Karpas-422 (cell line): Measurements from ENCODE around the gene S100A7. TPM values are rescaled to one million over a fixed set of nuclear protein-coding genes. Genes with fewer than 3 reads are reported as not detected.

Experiments
- DNase-seq: peaks from one replicate; pipeline ENCODE4 v3.0.0-alpha.2; 2015
- H2AFZ ChIP-seq: fragments of 200-600 bp; sonication (generic); 2 replicates; pipeline ENCODE4 v1.6.1; 2014; ENCODE audit warnings: antibody characterized with exemption, low read length, mixed read lengths
- H3K27ac ChIP-seq: fragments of 200-600 bp; sonication (generic); 2 replicates; pipeline ENCODE4 v1.5.1; 2014; ENCODE audit warnings: mild to moderate bottlenecking, low read length, moderate library complexity
- H3K27me3 ChIP-seq: fragments of 200-600 bp; sonication (generic); 2 replicates; pipeline ENCODE4 v1.6.1; 2014; ENCODE audit warnings: low read length, mixed read lengths
- H3K36me3 ChIP-seq: fragments of 200-600 bp; sonication (generic); 2 replicates; pipeline ENCODE4 v1.6.1; 2014; ENCODE audit warnings: low read length, mixed read lengths; ENCODE audit not compliant: insufficient read depth
- H3K4me1 ChIP-seq: fragments of 200-600 bp; sonication (generic); 2 replicates; pipeline ENCODE4 v1.6.1; 2014; ENCODE audit warnings: mild to moderate bottlenecking, low read length, mixed read lengths
- H3K4me2 ChIP-seq: fragments of 200-600 bp; sonication (generic); 2 replicates; pipeline ENCODE4 v1.6.1; 2014; ENCODE audit warnings: low read length, low read depth, mild to moderate bottlenecking; ENCODE audit not compliant: poor library complexity, severe bottlenecking
- H3K4me3 ChIP-seq: fragments of 200-600 bp; sonication (generic); 2 replicates; pipeline ENCODE4 v1.5.1; 2014; ENCODE audit warnings: mild to moderate bottlenecking, antibody characterized with exemption, low read length, mixed read lengths
- H3K79me2 ChIP-seq: fragments of 200-600 bp; sonication (generic); 2 replicates; pipeline ENCODE4 v1.6.1; 2014; ENCODE audit warnings: mild to moderate bottlenecking, low read length, mixed read lengths
- H3K9ac ChIP-seq: fragments of 200-600 bp; sonication (generic); 2 replicates; pipeline ENCODE4 v1.6.0; 2014; ENCODE audit warnings: low read length
- H3K9me2 ChIP-seq: fragments of 200-600 bp; sonication (generic), shearing (Covaris generic); replicated peaks from 2 replicates; pipeline ENCODE4 v1.6.0; 2014; ENCODE audit warnings: mild to moderate bottlenecking, low read length, moderate library complexity; ENCODE audit not compliant: insufficient read depth
- H3K9me3 ChIP-seq: fragments of 300-700, 200-600 bp; sonication (generic); 2 replicates; pipeline ENCODE4 v1.6.1; 2014; ENCODE audit warnings: low read length, mixed read lengths
- H4K20me1 ChIP-seq: fragments of 200-600 bp; sonication (generic); 2 replicates; pipeline ENCODE4 v1.6.1; 2014; ENCODE audit warnings: mild to moderate bottlenecking, antibody characterized with exemption, low read length, low read depth; ENCODE audit not compliant: insufficient read depth
- total RNA-seq: library from RNA; depleted of rRNA; stranded (reverse); fragments of >200 nt; shearing (Covaris generic); gene quantifications from 2 replicates; pipeline ENCODE4 v1.2.3, GENCODE V29; 2014; ENCODE audit warnings: low replicate concordance

Gene S100A7
- total RNA-seq, 1 experiment from 2014 or later = not detected

DNA sequence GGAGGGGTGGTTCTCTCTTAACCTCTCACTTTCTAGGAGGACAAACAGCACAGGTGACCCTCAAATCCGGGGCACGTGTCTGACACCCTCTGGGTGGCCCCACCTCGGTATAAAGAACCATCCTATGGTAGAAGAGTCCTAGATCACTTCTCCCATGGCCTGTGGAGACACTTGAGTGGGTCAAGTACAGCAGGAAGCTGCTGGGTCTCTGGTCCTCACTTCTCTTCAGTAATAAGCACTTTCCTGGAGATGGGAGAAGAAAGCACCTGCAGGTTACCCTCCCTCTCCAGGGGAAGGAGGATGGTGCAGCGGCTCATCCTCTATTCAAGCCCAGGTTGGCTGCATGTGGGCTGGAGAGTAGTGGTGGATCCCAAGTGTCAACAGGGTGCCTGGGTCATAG lies 17.0 kb downstream of the S100A7 start:
- DNase-seq = no peak
- no peak overlapping the region for H3K27ac ChIP-seq
- no peaks in the 10 kb centered on the region for H3K27me3 ChIP-seq
- no peaks in the 10 kb centered on the region for H3K36me3 ChIP-seq
- no peak overlapping the region for H3K4me3 ChIP-seq
- H3K9me2 ChIP-seq = no peaks in the 10 kb centered on the region
- no peaks in the 10 kb centered on the region for H3K9me3 ChIP-seq
- H3K79me2 ChIP-seq = no peaks in the 10 kb centered on the region
- H2AFZ ChIP-seq = no peak overlapping the region
- no peaks in the 10 kb centered on the region for H3K4me1 ChIP-seq
- H3K9ac ChIP-seq = no peak overlapping the region
- no peak overlapping the region for H3K4me2 ChIP-seq
- H4K20me1 ChIP-seq = no peaks in the 10 kb centered on the region

DNA sequence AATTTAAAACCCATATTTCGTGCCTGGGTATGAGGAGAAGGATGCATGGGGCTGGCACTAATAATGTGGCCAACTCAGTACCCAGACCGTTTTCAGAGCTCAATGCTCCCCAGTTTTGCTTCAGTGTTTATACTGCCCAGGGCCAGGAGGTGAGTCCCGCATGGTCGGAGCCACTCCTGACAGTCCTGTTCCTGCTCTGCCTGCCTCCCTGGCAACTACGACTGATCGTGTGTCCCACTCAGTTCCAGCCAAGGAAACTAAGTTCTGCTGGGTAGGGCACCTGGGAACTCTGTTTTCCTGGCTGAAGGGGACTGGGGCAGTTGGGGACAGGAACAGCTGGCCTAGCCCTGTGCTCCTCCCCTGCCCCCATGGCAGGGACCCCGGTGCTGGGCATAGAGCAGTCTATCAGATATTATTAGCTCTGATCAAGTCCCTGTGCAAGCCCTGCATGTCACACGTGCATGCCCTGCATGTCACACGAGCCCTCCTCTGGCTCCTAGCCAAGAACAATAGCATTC lies 19.2 kb downstream of the S100A7 start:
- Histone ChIP-seq H3K27me3 (no peaks in the 10 kb centered on the region), H3K4me3 (no peak overlapping the region), H3K9me2 (no peaks in the 10 kb centered on the region), H2AFZ (no peak overlapping the region), H4K20me1 (no peaks in the 10 kb centered on the region), H3K4me1 (no peaks in the 10 kb centered on the region), H3K27ac (no peak overlapping the region), H3K9ac (no peak overlapping the region), H3K79me2 (no peaks in the 10 kb centered on the region), H3K36me3 (no peaks in the 10 kb centered on the region), H3K4me2 (no peak overlapping the region), H3K9me3 (no peaks in the 10 kb centered on the region)
- DNase-seq = no peak

GRCh38 chr1:153439273-153439672 lies 21.2 kb downstream of the S100A7 start:
- H3K27me3 ChIP-seq = no peaks in the 10 kb centered on the region

DNA sequence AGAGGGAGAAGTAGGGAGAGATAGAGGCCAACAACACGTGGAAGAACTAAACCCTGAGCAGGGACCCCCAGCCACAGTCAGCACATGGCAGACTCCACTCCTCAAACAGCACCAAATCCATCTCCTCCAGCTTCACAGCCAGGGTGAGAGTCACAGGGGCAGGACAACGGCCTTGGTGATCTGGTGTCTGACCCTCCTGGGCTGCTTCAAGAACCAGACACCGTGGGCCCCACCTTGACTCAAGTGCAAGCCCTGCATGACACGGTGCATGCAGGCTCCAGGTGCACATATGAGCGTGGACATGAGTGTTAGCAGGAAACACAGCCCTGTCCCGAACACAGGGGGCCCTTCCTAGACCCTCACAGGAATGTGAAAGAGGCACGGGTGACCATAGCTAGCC lies 21.9 kb downstream of the S100A7 start:
- no peak overlapping the region for H3K4me2 ChIP-seq
- H3K36me3 ChIP-seq = no peaks in the 10 kb centered on the region
- H3K4me1 ChIP-seq = no peaks in the 10 kb centered on the region
- H3K9me2 ChIP-seq = no peaks in the 10 kb centered on the region
- H3K79me2 ChIP-seq = no peaks in the 10 kb centered on the region
- H3K27me3 ChIP-seq = no peaks in the 10 kb centered on the region
- H3K9ac ChIP-seq = no peak overlapping the region
- H3K4me3 ChIP-seq = no peak overlapping the region
- no peaks in the 10 kb centered on the region for H4K20me1 ChIP-seq
- no peak overlapping the region for H3K27ac ChIP-seq
- H2AFZ ChIP-seq = no peak overlapping the region
- H3K9me3 ChIP-seq = no peaks in the 10 kb centered on the region
- DNase-seq = no peak

More at GRCh38 chr1:153439273-153439672, 21.2 kb downstream of the S100A7 start:
- no peak overlapping the region for H3K4me2 ChIP-seq
- no peak overlapping the region for H3K4me3 ChIP-seq
- no peaks in the 10 kb centered on the region for H3K9me2 ChIP-seq
- no peak overlapping the region for H3K9ac ChIP-seq
- H3K36me3 ChIP-seq = no peaks in the 10 kb centered on the region
- H4K20me1 ChIP-seq = no peaks in the 10 kb centered on the region
- H3K27ac ChIP-seq = no peak overlapping the region
- H3K4me1 ChIP-seq = no peaks in the 10 kb centered on the region
- no peaks in the 10 kb centered on the region for H3K9me3 ChIP-seq
- no peak overlapping the region for H2AFZ ChIP-seq
- H3K79me2 ChIP-seq = no peaks in the 10 kb centered on the region
- no peak for DNase-seq

DNA sequence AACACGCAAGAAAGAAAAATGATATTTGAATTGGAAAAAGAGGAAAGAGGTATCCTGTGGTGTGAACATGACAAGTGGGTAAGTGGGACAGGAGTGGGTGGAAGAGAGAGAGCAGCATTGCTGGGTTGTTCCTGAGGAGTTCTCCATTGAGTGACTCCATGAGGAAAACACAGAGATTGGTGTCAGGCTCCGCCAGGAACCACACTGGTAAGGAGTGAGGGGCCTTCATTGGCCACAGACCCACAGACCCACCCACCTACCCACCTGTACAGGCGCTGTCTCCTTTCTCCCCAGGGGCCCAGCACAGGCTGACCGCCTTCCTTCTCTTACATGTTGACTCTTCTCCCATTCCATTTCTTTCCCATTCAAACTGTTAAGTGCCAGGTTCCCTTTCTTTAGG lies 23.2 kb downstream of the S100A7 start:
- no peaks in the 10 kb centered on the region for H3K4me1 ChIP-seq
- no peak for DNase-seq
- no peak overlapping the region for H3K4me2 ChIP-seq
- H3K79me2 ChIP-seq = no peaks in the 10 kb centered on the region
- H3K36me3 ChIP-seq = no peaks in the 10 kb centered on the region
- no peaks in the 10 kb centered on the region for H4K20me1 ChIP-seq
- no peaks in the 10 kb centered on the region for H3K9me2 ChIP-seq
- H3K4me3 ChIP-seq = no peak overlapping the region
- no peak overlapping the region for H3K27ac ChIP-seq
- H3K9me3 ChIP-seq = no peaks in the 10 kb centered on the region
- H2AFZ ChIP-seq = no peak overlapping the region
- H3K9ac ChIP-seq = no peak overlapping the region
- H3K27me3 ChIP-seq = no peaks in the 10 kb centered on the region

GRCh38 chr1:153434746-153435455 lies 25.6 kb downstream of the S100A7 start:
- Histone ChIP-seq H3K27ac (no peak overlapping the region), H3K4me1 (no peaks in the 10 kb centered on the region), H3K9me2 (no peaks in the 10 kb centered on the region), H3K79me2 (no peaks in the 10 kb centered on the region), H3K9me3 (no peaks in the 10 kb centered on the region), H3K4me2 (no peak overlapping the region), H4K20me1 (no peaks in the 10 kb centered on the region), H3K9ac (no peak overlapping the region), H2AFZ (no peak overlapping the region), H3K4me3 (no peak overlapping the region), H3K36me3 (no peaks in the 10 kb centered on the region), H3K27me3 (no peaks in the 10 kb centered on the region)
- peak; percentile 36 for DNase-seq

GRCh38 chr1:153432874-153433681 lies 27.4 kb downstream of the S100A7 start:
- no peaks in the 10 kb centered on the region for H3K27me3 ChIP-seq
- H3K9me3 ChIP-seq = no peaks in the 10 kb centered on the region
- no peak overlapping the region for H3K9ac ChIP-seq
- H3K36me3 ChIP-seq = no peaks in the 10 kb centered on the region
- H3K4me1 ChIP-seq = no peaks in the 10 kb centered on the region
- no peaks in the 10 kb centered on the region for H3K9me2 ChIP-seq
- no peak overlapping the region for H3K4me3 ChIP-seq
- H3K4me2 ChIP-seq = no peak overlapping the region
- H3K27ac ChIP-seq = no peak overlapping the region
- no peaks in the 10 kb centered on the region for H4K20me1 ChIP-seq
- H2AFZ ChIP-seq = no peak overlapping the region
- DNase-seq = no peak
- no peaks in the 10 kb centered on the region for H3K79me2 ChIP-seq

DNA sequence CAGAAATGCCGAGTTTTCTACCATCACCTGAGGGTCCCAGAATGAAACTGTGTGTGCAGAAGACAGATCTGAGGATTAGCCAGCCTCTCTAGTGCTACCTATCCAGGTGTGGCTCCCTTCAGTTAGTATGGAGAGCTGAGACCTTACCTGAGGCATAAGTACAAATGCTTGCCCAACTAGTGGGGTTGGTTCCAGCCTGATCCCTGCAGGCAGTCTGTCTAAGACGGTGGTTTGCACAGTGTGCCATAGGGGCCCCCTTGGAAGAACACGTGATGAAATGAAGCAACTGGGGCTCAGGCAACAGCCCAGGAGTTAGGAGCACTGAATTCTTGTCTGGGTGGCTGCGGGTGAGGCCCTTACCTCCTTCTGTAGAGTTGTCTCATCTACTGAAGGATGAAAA lies 28.5 kb downstream of the S100A7 start:
- no peaks in the 10 kb centered on the region for H3K79me2 ChIP-seq
- no peak overlapping the region for H3K9ac ChIP-seq
- DNase-seq = no peak
- no peaks in the 10 kb centered on the region for H3K9me2 ChIP-seq
- H3K4me3 ChIP-seq = no peak overlapping the region
- H3K27ac ChIP-seq = no peak overlapping the region
- H4K20me1 ChIP-seq = no peaks in the 10 kb centered on the region
- H3K27me3 ChIP-seq = no peaks in the 10 kb centered on the region
- H3K4me1 ChIP-seq = no peaks in the 10 kb centered on the region
- H3K36me3 ChIP-seq = no peaks in the 10 kb centered on the region
- no peaks in the 10 kb centered on the region for H3K9me3 ChIP-seq
- no peak overlapping the region for H2AFZ ChIP-seq
- no peak overlapping the region for H3K4me2 ChIP-seq
